HUDEP-2 (cell line): ENCODE data around the gene EXTL2.
A peak's percentile ranks its signal among the peaks of the same experiment; 100 is the strongest.
"Not testable (repeated sequence)": the region's sequence is repeated elsewhere in the genome, so short reads cannot be mapped to it uniquely, and the experiment has no call there.

ENCODE experiments used
- DNase-seq, 76 experiments: peaks; one replicate each; lab custom pipeline; 2025; ENCODE audit not compliant: unreplicated experiment in 76 of 76; lab: John Stamatoyannopoulos, UW

The EXTL2 gene, protein sequence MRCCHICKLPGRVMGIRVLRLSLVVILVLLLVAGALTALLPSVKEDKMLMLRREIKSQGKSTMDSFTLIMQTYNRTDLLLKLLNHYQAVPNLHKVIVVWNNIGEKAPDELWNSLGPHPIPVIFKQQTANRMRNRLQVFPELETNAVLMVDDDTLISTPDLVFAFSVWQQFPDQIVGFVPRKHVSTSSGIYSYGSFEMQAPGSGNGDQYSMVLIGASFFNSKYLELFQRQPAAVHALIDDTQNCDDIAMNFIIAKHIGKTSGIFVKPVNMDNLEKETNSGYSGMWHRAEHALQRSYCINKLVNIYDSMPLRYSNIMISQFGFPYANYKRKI

DNA sequence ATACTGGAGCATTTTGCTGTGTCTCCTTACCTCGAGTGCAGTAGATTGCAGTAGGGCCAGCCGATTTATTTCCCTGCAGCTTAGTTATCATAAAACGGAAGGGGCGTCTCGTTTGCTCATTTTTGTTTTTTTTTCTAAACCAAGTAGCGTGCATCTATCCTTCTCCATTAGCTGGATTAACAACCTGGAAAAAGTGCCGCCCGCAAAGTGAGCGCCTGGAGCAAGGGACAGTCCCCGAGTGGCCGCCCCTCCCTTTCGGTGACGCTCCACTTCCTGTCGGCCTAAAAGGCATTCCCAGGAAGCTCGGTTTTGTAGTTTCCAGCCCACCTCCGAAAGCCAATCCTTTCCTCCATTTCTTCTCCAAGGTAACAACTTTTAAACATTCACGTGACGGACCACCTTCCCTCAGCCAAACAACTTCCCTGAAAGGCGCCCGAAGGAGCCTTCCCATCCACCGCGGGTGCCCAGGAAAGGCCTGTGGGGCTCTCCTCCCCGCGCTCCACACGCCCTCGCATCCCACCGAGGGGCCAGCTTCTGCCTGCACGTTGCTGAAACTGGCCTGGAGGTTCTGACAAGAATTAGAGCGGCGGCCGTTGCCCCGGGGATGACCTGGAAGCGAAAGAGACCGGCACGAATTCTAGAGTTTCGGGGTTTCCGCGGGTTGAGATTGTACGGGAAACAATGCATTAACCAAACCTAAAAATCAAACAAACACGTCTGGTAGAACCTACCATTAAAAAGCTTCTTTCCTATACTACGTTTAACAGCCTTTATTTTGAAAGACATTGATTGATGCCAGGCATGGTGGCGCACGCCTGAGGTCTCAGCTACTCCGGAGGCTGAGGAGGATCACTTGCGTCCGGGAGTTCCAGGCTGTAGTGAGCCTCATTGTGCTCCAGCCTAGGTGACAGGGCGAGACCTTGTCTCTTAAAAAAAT, at the start of gene EXTL2:
Gene EXTL2, minus strand, starts transcription at position 240 of the 937 bp plus-strand sequence. CDS start 6,085 bp downstream, outside the sequence.
- peak in 66 of 76 experiments; percentile 3 to 71 (median 44) for DNase-seq

DNA sequence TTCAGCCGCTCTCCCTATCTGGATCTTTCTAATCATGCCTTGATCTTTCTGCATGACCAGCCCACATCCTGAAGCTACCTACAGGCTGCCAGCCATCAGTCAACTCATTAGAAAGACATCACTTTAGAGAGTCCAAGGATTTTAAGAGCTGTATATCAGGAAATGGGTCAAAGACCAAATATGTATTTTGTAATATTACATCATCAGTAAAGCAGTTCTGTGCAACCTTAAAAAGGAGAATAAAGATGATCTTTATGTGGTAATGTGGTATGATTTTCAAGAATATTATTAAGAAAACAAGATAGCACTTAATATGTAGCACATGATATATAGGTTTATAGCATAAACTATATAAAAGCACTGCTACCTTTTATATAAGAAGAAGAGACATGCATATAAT, 48.9 kb upstream of the EXTL2 start:
- no peak for DNase-seq

DNA sequence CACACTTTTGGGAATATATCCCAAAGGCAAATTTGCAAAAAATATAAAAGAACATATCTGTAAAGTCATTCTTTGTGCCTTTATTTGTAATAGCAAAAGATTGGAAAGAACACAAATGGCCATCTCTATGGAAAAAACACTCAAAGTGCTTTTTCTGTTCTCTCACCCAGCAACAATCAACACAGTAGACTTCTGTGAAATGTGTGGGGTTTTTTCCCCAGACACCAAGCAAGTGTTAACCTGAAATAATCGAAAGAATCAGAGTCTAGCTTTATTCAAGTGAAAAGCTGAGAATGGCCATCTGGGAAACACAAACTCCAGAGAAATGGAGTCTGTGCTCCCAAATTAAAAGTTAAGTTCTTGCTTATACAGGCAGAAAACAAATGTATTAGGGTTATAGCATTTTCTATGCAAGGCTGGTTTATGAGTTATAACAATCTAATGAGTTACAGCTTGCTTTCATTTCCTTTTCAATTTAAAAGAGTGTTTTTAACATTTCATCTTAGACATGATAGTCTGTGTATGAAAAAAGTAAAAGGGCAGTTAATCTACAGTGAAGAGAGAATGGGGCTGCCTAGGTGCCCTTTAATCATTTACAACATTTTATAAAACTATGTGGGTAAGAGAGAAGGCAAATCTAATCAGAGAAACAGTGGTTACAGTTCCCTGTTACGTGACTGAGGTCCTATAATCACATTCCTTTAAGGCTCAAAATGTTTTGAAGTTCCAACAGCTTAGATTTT, 47.8 kb upstream of the EXTL2 start:
- DNase-seq: no peak

DNA sequence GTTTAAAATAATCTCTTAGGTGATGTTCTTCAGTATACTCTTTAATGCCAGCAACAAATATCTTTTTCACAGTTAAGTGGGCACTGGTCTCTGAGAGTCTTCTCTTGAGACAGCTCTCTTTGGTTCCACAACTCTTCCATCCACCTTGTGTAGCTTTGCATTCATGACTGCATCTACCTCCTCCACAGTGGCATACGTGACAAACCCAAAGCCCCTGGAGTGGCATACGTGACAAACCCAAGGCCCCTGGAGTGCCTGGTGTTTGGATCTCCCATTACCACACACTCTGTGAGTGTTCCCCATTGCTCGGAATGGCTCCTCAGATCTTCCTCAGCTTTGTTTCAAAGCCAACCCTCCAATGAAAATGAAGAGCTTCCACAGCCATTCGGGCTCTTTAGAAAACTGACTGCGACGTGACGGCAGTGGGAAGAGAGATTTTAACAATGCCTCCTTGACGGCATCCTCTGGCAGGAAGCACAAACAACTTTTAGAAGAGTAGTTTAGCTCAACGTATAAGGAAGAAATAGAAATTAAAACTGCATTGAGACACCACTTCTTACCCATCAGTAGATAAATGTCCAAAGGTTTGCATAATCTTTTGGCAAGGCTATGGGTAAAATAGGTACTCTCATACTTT, 47.1 kb upstream of the EXTL2 start:
- DNase-seq: no peak

DNA sequence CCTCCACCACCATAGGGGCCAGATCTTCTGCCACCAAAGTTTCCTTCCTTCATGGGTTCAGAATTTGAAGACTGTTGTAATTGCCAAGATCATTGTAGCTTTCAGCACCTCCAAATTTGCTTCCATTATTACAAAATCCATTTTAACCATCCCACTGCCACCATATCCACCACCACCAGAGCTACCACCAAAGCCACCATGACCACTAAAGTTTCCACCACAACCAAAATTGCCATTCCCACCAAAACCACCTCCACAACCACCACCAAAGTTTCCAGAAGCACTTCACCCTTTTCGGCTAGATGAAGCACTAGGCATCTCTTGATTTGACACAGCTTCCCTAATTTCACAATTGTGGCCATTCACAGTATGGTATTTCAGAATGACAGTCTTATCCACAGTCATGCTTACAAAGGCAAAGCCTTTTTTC, 46.5 kb upstream of the EXTL2 start:
- DNase-seq: no peak

DNA sequence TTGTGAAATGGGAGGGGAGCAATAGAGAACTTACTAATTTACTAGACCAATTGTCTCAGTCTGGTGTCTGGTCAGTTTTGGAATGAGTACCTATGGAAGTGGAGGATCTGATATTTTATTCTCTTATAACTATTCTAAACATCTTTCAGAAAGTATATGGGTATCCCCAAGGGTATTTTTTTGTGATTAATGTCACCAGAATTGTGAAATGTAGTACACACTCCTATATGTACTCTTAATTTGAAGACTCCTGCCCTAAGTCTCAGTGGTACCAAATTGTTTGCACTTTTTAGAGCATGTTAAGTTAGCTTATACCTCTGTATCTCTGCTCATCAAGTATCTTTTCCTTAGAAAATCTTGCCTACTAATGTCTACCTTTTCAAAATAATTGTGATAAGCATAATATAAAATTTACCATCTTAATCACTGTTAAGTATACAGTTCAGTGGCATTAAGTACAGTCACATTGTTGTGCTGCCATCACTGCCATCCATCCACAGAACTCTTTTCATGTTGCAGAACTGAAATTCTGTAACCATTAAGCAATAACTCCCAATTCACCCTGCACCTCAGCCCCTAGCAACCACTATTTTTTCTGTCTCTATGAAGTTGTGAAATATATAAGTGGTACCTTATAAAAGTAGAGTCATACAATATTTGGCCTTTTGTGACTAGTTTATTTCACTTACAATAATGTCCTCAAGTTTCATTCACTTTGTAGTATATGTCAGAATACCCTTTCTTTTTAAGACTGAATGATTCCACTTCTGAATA, 41.7 kb upstream of the EXTL2 start:
- no peak for DNase-seq

DNA sequence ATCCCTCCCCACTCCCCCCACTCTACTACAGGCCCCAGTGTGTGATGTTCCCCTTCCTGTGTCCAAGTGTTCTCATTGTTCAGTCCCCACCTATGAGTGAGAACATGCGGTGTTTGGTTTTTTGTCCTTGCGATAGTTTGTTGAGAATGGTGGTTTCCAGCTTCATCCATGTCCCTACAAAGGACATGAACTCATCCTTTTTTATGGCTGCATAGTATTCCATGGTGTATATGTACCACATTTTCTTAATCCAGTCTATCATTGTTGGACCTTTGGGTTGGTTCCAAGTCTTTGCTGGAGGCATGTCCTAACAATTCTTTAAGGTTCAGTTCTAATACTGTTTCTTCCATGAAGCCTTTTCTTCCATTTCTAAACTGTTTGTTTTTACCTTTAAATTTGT, 38.9 kb upstream of the EXTL2 start:
- DNase-seq: not testable (repeated sequence)

DNA sequence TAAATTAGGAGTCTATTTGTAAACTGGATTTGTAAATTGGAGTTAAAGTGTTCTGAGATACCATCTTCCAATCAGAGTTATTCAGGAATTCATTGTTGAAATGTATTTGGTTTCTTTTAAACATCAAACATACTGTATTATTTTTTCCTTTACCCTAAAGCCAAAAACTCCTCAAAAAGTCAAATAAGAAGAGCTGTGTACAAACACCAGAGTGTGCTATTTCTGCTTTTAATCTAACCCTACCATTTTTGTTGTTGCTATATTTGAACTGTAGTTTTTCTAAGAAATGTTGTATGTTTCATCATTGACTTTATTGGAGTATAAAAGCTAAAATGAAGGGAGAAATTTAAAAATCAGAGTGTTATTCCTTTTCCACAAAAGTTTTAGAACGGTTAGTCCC, 37.1 kb upstream of the EXTL2 start:
- no peak for DNase-seq

DNA sequence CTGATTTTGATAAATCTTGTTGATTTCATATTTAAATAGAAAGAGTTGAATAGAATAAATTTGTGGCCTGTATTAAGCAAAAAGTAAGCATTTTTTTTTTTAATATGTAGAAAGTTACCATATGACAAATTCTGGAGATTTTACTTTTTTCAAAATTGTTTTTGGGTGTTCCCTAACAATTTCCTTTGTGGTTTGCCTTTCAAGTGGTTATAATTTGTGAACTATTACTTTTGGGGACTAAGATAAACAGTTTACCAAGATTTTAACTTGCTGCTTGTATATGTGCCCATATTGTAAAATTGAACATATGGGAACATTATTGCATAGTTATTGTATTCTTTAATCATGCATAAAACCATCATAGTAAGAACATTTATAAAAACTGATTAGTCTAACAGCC, 35.9 kb upstream of the EXTL2 start:
- no peak for DNase-seq

DNA sequence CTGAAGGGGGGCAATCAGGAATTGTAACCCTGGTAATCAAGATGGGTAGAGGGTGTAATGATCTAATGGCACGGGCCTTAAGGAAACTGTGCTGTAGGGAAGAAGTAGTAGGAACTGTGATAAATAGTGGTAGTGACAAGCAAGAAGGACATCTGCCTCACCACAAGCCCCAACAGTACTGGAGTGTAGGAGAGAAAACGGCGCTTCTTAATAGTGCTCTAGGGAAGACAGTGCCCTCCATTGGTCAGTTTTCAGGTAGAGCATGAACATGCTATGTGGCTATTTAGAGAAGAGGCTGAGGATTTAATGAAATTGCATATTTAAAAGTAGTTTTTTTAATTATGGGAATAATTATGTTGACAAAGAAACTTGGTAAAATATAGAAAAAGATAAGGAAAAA, 33.5 kb upstream of the EXTL2 start:
- peak in 2 of 76 experiments; percentile 3 for DNase-seq

DNA sequence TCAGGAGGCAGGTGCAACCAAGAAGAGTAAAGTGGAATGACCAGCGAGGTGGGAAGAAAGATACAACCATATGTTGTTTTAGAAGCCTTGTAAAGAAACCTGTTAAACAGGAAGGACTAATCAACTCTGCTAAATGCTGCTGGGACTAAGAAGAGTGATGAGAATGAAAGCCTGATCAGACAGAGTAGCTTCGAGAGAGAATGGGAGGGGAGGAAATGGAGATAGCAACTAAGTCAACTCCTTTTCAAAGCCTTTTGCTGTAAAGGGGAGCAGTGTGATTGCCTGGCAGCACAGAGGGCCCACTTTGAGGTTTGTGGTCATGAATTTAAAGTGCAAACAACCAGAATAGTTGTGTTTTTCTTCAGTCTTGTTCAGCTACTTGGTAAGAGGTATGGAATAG, 32.6 kb upstream of the EXTL2 start:
- DNase-seq: peak in 1 of 76 experiments; percentile 1

DNA sequence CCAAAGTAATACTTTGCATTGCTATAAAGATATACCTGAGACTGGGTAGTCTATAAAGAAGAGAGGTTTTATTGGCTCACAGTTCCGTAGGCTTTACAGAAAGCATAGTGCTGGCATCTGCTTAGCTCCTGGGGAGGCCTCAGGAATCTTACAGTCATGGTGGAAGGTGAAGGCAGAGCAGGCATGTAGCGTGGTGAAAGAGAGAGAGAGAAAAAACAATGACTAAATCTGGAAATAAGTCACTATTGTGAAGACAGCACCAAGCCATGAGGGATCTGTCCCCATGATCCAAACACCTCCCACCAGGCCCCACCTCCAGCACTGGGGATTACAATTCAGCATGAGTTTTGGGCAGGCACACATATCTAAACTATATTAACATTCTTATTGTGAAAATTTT, 31.6 kb upstream of the EXTL2 start:
- DNase-seq: no peak

DNA sequence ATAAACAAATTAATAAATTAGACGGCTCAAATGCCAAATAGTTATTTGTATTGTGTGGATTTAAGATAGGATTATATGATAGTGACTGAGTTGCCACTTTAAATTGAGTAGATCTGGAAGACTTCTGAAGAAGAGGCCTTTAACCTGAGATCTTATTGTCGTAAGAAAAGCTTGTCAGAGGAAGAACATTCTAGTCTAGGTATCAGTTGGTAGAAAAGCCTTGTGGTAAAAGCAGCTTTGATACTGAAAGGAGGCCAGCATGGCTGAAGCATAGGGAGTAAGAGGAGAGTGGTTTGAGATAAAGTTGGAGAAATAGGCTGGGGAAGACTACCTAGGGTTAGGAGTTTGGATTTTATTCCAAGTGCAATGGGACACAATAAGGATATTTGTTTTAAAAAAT, 30.3 kb upstream of the EXTL2 start:
- DNase-seq: no peak

DNA sequence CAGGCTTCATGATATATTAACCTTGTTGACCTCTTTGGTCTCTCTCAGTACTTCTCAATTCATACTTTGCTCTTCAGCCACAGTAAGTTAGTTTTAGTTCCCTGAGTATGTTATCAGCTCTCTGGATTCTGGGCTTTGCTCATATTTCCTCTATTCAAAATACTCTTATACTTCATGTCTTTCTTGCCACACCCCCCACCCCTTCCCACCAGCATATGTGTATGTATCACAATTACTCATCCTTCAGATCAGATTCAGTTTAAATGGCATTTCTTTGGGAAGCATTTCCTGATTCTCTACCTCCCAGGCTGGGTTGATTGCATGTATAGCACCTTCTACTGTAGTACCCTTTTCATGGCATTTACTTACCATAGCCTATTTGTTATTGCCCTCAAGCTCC, 29.6 kb upstream of the EXTL2 start:
- no peak for DNase-seq

DNA sequence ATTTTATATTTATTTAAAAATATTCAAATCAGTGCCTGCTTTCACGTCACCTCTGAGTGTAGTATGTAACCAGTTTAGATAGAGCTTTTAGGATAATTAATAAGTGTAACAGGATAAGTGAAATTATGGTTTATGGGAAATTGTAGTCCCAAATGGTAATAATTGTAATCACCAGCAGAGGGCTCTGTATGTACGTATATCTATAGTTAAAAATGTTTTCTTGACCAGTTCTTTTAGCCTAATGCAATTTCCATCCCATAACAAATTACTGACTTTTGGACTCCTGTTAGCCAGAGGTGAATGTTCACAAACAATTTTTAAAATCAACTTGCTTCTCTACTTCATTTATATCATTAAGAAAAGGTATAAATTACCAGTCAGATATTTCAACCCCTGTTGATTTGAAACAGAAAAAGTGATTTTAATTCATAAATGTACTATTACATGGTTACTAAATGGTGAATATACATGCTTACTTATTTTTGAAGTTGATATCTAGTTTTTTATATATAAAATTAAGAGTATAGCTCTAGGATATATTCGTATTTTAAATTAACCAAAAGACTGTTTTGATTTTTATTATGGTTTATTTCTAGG, 26.6 kb upstream of the EXTL2 start:
- DNase-seq: peak in 23 of 76 experiments; percentile 2 to 50 (median 22)

DNA sequence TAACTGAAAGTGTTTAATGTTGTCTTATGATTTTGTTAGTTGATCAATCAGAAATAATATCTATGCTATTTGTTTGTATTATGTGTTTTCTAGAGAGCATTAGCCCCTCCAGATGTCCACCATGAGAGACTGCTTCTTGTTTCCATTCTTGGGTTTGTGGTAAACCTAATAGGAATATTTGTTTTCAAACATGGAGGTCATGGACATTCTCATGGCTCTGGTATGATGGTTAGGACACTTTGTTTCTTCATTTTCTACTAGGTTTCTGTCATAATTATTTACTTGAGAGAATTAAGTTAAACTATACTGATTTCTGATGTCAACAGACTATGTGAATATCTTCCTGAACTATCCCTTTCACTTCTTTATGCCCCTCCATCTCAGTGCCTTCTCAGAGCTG, 17.4 kb upstream of the EXTL2 start:
- no peak for DNase-seq

DNA sequence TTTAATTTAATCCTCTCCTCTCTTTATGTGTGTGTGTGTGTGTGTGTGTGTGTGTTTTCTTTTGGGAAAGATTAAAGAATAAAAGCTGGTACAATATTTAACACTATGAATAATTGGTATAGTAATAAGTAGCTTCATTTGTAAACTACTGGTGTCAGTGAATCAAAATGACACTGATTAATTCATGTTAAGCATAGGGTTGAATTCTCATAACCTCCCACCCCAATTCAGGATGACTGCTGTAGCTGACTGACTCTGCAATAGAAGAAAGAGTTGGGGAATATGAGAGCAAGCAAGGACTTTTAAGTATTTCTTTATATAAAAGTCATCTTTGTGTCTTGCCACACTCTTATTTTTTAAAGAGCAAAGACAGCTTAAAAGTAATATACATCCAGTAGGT, 14.4 kb upstream of the EXTL2 start:
- DNase-seq: no peak

DNA sequence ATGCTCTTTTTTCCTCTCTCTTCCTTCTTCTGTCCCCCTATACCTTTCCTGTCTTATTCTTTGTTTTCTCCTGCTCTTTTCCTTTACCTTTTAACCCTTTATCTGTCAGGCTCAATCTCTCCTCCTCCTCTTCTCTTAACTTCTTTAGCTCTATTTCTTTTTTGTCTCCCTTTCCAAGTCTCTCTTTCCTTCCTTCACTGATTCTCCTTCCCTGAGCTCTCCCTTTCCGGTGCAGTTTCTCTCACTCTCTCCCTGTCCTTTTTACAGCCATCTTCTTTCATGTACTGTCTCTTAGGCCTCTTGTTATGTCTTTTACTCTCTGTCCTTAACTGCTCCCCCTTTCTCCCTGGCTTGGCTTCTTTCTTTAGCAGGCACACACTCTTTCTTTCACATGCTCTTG, 13.2 kb upstream of the EXTL2 start:
- DNase-seq: no peak

DNA sequence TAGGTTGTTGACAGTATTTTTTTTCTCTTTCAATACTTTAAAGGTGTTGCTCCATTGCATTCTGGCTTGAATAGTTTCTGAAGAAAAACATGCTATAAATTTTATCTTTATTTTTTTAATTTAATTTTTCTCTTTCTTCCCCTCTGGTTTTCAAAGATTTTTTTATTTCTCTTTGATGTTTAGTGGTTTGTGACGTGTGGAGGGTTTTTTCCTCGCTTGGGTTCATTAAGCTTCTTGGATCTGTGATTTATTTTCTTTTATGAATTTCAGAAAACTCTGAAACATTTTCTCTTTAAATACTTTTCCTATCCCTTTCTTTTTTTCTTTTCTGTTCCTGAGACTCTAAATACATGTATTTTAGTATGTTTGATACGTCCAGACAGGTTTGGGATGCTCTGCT, 10.5 kb upstream of the EXTL2 start:
- DNase-seq: no peak
